Chondrocyte (in vitro differentiated cells): ENCODE results near the gene DGCR2. TPM values are rescaled to one million over a fixed set of nuclear protein-coding genes. Genes with fewer than 3 reads are reported as not detected.

Source experiments
- DNase-seq: peaks from one replicate; pipeline ENCODE4 v3.0.0; 2021; ENCODE audit warnings: mixed read lengths, low spot score
- H3K27ac Mint-ChIP-seq: one replicate; pipeline ENCODE4 v1.8.0; 2021; ENCODE audit warnings: mild to moderate bottlenecking, moderate library complexity, mixed read lengths; ENCODE audit not compliant: unreplicated experiment
- H3K27me3 Mint-ChIP-seq: 2 replicates; pipeline ENCODE4 v1.8.0; 2021; ENCODE audit warnings: low read depth, mixed read lengths
- H3K36me3 Mint-ChIP-seq: 2 replicates; pipeline ENCODE4 v1.8.0; 2021; ENCODE audit warnings: low read depth, mixed read lengths
- H3K4me1 Mint-ChIP-seq: 2 replicates; pipeline ENCODE4 v1.8.0; 2021; ENCODE audit warnings: low read depth, mild to moderate bottlenecking, mixed read lengths
- H3K4me3 Mint-ChIP-seq: one replicate; pipeline ENCODE4 v1.8.0; 2021; ENCODE audit warnings: mild to moderate bottlenecking, moderate library complexity, mixed read lengths; ENCODE audit not compliant: unreplicated experiment
- H3K9me3 Mint-ChIP-seq: 2 replicates; pipeline ENCODE4 v1.8.0; 2021; ENCODE audit warnings: low read depth, mixed read lengths
- total RNA-seq: library from RNA; stranded (reverse); gene quantifications from 3 replicates; pipeline ENCODE4 v1.2.1, GENCODE V29; 2021
- TF ChIP-seq, protein P1 (sequence below): fragments of 200-600 bp; sonication (generic); IDR thresholded peaks from 2 replicates; pipeline ENCODE4 v1.5.0; 2021; ENCODE audit warnings: antibody characterized with exemption, mild to moderate bottlenecking, moderate library complexity

DGCR2 gene
- total RNA-seq, 1 donor from 2014 or later = 45.8 TPM

DNA sequence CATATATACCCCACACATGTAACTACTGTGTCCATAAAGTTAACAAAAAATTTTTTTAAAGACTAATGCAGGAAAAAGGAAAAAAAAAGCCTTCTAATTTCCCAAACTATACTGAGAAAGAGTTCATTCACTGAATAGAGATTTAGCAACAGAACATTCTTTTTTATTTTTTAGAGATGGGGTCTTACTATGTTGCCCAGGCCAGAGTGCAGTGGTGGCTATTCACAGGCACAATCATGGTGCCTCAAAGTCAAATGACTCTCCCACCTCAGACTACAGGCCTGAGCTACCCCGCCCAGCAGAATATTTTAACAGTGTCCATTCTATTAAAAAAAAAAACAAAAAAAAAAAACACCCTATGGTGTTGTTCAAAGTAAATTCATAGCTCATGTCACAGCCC is 25.7 kb downstream of the DGCR2 start:
- TF ChIP-seq, protein P1, sequence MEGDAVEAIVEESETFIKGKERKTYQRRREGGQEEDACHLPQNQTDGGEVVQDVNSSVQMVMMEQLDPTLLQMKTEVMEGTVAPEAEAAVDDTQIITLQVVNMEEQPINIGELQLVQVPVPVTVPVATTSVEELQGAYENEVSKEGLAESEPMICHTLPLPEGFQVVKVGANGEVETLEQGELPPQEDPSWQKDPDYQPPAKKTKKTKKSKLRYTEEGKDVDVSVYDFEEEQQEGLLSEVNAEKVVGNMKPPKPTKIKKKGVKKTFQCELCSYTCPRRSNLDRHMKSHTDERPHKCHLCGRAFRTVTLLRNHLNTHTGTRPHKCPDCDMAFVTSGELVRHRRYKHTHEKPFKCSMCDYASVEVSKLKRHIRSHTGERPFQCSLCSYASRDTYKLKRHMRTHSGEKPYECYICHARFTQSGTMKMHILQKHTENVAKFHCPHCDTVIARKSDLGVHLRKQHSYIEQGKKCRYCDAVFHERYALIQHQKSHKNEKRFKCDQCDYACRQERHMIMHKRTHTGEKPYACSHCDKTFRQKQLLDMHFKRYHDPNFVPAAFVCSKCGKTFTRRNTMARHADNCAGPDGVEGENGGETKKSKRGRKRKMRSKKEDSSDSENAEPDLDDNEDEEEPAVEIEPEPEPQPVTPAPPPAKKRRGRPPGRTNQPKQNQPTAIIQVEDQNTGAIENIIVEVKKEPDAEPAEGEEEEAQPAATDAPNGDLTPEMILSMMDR = no peak
- no peak overlapping the region for H3K27ac Mint-ChIP-seq
- H3K9me3 Mint-ChIP-seq = no peaks in the 10 kb centered on the region
- H3K27me3 Mint-ChIP-seq = no peaks in the 10 kb centered on the region
- H3K4me1 Mint-ChIP-seq = peaks cover 11% of the 10 kb centered on the region
- peaks cover 2% of the 10 kb centered on the region for H3K36me3 Mint-ChIP-seq
- no peak overlapping the region for H3K4me3 Mint-ChIP-seq
- no peak for DNase-seq

DNA sequence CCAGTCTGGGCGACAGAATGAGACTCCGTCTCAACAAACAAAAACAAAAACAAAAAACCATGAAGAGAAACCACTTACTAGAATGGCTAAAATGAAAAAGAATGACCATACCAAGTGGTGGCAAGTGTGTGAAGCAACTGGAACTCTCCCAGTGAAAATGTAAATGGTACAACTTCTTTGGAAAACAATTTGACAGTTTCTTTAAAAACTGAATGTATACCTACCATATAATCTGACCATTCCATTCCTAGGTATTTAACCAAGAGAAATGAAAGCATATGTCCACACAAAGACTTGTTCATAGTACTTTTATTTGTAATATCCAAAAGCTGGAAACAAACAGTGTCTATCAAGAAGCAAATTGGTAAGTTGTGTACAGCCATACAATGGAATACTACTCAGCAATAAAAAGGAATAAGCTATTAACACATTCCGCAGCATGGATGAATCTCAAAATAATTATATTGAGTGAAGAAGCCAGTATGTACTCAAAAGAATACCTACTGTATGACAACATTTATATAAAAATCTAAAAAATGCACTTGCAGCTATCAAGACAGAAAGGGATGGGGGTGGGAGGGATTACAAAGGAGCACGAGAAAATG is 27.7 kb downstream of the DGCR2 start:
- Mint-ChIP-seq H3K27me3 (no peaks in the 10 kb centered on the region), H3K27ac (no peak overlapping the region), H3K4me1 (peaks cover 10% of the 10 kb centered on the region), H3K9me3 (no peaks in the 10 kb centered on the region), H3K4me3 (no peak overlapping the region), H3K36me3 (peaks cover 2% of the 10 kb centered on the region)
- DNase-seq = no peak
- TF ChIP-seq, protein P1 = no peak

DNA sequence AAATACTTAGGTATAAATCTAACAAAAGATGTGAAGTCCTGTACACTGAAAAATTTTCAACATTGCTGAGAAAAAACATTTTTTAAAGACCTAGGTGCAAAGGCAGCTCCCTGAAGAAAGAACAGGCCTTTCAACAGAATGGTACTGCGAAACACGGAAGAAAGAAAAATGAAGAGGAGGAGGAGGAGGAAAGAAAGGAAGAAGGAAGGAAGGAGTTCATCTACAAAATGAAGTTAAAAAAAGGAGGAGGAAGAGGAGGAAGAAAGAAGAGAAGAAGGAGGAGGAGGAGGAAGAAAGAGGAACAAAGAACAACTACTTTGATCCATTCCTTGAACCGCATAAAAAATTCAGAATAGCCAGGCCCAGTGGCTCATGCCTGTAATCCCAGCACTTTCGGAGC is 29.5 kb downstream of the DGCR2 start:
- H3K4me1 Mint-ChIP-seq = peaks cover 3% of the 10 kb centered on the region
- DNase-seq = no peak
- H3K36me3 Mint-ChIP-seq = peaks cover 5% of the 10 kb centered on the region
- H3K4me3 Mint-ChIP-seq = no peak overlapping the region
- TF ChIP-seq, protein P1 = no peak
- no peak overlapping the region for H3K27ac Mint-ChIP-seq
- no peaks in the 10 kb centered on the region for H3K9me3 Mint-ChIP-seq
- H3K27me3 Mint-ChIP-seq = no peaks in the 10 kb centered on the region

DNA sequence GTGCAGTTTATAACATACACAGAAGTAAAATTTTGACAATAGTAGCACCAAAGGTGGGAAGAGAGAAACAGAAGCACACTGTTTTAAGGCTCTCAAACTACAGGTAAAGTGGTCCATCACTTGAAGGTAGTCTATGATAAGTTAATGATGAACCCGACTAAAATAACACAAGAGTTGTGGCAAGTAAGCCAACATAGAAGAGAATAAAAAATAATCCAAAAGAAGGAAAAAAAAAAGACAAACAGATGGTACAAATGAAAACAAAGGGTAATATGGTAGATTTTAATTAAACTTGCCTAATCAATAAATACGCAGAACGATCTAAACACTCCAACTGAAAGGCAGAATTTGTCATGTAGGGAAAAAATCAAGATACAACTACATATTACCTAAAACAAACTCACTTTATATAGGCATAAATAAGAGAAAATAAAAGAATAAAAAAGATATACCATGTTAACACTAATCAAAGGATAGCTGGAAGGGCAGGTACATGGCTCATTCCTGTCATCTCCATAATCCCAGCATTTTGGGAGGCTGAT is 31.6 kb downstream of the DGCR2 start:
- DNase-seq = no peak
- H3K4me1 Mint-ChIP-seq = peaks cover 17% of the 10 kb centered on the region
- peaks cover 5% of the 10 kb centered on the region for H3K36me3 Mint-ChIP-seq
- H3K4me3 Mint-ChIP-seq = no peak overlapping the region
- H3K27me3 Mint-ChIP-seq = no peaks in the 10 kb centered on the region
- no peaks in the 10 kb centered on the region for H3K9me3 Mint-ChIP-seq
- TF ChIP-seq, protein P1 = no peak
- peak overlapping the region; percentile 55 for H3K27ac Mint-ChIP-seq

- no peak for DNase-seq
- TF ChIP-seq, protein P1 = no peak
- H3K4me1 Mint-ChIP-seq = peaks cover 22% of the 10 kb centered on the region
- H3K9me3 Mint-ChIP-seq = no peaks in the 10 kb centered on the region
- H3K27ac Mint-ChIP-seq = no peak overlapping the region
- peaks cover 5% of the 10 kb centered on the region for H3K36me3 Mint-ChIP-seq
- H3K27me3 Mint-ChIP-seq = no peaks in the 10 kb centered on the region
- no peak overlapping the region for H3K4me3 Mint-ChIP-seq
Measured at GRCh38 chr22:19090183-19090582, 32.0 kb downstream of the DGCR2 start.
